ENCODE results near the gene DET1.
"Not testable (repeated sequence)": the region's sequence is repeated elsewhere in the genome, so short reads cannot be mapped to it uniquely, and the experiment has no call there.

Gene DET1

GRCh38 chr15:88479169-88479568, 67.3 kb downstream of the DET1 start:
- peaks cover 51% of the 10 kb centered on the region for H3K36me3 ChIP-seq (ENCODE audit: insufficient read depth, insufficient read length, low read length)
- no peak for DNase-seq (ENCODE audit: low read depth, low spot score)
- TF ChIP-seq ZNF274 (IDR thresholded peaks at IDR 0.05; ENCODE audit: low read depth, low read length): no peak
- TF ChIP-seq YY1 (IDR thresholded peaks at IDR 0.05; ENCODE audit: insufficient read depth, insufficient read length): no peak

GRCh38 chr15:88477904-88478303, 68.6 kb downstream of the DET1 start:
- H3K9ac ChIP-seq (ENCODE audit: insufficient read length, low read depth): no peak overlapping the region
- peaks cover 8% of the 10 kb centered on the region for H3K27me3 ChIP-seq (ENCODE audit: insufficient read depth, insufficient read length)
- H3K9me3 ChIP-seq (ENCODE audit: insufficient read depth, low read length): no peaks in the 10 kb centered on the region
- TF ChIP-seq YY1 (IDR thresholded peaks at IDR 0.05; ENCODE audit: insufficient read depth, insufficient read length) (no peak), SUZ12 (IDR thresholded peaks at IDR 0.05; ENCODE audit: extremely low read depth, insufficient read depth, insufficient read length) (no peak), ZNF274 (IDR thresholded peaks at IDR 0.05; ENCODE audit: low read depth, low read length) (no peak)
- H3K4me1 ChIP-seq (ENCODE audit: insufficient read depth, insufficient read length): peaks cover 2% of the 10 kb centered on the region
- H3K4me3 ChIP-seq (ENCODE audit: insufficient read length, low read depth): no peak overlapping the region
- no peak for DNase-seq (ENCODE audit: low read depth, low spot score)
- peaks cover 61% of the 10 kb centered on the region for H3K36me3 ChIP-seq (ENCODE audit: insufficient read depth, insufficient read length, low read length)

More at GRCh38 chr15:88479169-88479568, 67.3 kb downstream of the DET1 start:
- Histone ChIP-seq H3K4me3 (ENCODE audit: insufficient read length, low read depth) (no peak overlapping the region), H3K27me3 (ENCODE audit: insufficient read depth, insufficient read length) (peaks cover 20% of the 10 kb centered on the region), H3K9ac (ENCODE audit: insufficient read length, low read depth) (no peak overlapping the region), H3K9me3 (ENCODE audit: insufficient read depth, low read length) (no peaks in the 10 kb centered on the region), H3K4me1 (ENCODE audit: insufficient read depth, insufficient read length) (peaks cover 5% of the 10 kb centered on the region)

DNA sequence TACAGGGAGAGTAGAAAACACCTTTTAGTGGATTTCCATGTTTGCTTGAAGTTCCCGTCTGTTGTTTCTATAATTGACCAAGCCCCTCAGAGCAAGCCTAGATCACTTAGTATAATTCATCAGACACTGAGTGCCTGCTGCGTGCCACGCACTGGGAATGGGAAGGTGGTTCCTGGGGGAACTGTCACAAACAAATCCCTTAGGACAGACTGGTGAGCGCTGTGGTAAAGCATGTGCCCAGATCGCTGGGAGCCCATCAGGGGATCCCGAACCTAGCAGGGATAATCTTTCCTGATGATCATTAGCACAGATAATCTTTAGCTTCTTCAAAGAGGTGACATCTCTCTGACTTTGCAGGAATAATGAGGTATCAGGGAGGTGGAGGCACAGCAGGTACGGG, 69.4 kb downstream of the DET1 start:
- Histone ChIP-seq H3K9me3 (ENCODE audit: insufficient read depth, low read length) (no peaks in the 10 kb centered on the region), H3K36me3 (ENCODE audit: insufficient read depth, insufficient read length, low read length) (peaks cover 68% of the 10 kb centered on the region), H3K4me1 (ENCODE audit: insufficient read depth, insufficient read length) (no peaks in the 10 kb centered on the region), H3K4me3 (ENCODE audit: insufficient read length, low read depth) (no peak overlapping the region), H3K27me3 (ENCODE audit: insufficient read depth, insufficient read length) (no peaks in the 10 kb centered on the region), H3K9ac (ENCODE audit: insufficient read length, low read depth) (no peak overlapping the region)
- TF ChIP-seq ZNF274 (IDR thresholded peaks at IDR 0.05; ENCODE audit: low read depth, low read length) (no peak), SUZ12 (IDR thresholded peaks at IDR 0.05; ENCODE audit: extremely low read depth, insufficient read depth, insufficient read length) (no peak), YY1 (IDR thresholded peaks at IDR 0.05; ENCODE audit: insufficient read depth, insufficient read length) (no peak)
- no peak for DNase-seq (ENCODE audit: low read depth, low spot score)

DNA sequence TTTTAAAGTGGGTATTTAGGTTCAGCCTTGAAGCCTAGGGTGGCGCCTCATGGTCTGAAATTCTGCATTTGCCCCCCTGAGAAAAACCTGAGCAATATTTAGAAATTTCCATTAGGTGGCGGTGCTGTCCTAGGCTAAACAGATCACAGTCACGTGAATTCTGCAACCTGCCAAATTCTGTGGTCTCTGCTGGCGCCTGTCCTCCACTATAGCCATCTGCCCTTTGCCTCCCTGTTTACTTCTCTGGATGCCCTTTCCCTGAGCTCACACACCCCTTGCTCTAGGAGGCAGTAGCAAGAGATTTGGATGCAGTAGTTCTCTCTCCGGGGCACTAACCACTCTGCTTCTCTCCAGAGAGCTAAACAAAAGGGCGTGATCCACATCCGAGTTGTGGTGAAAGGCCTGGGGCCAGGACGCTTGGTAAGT, 69.8 kb downstream of the DET1 start:
- H3K36me3 ChIP-seq (ENCODE audit: insufficient read depth, insufficient read length, low read length): peaks cover 73% of the 10 kb centered on the region
- H3K9ac ChIP-seq (ENCODE audit: insufficient read length, low read depth): no peak overlapping the region
- no peaks in the 10 kb centered on the region for H3K4me1 ChIP-seq (ENCODE audit: insufficient read depth, insufficient read length)
- H3K9me3 ChIP-seq (ENCODE audit: insufficient read depth, low read length): no peaks in the 10 kb centered on the region
- no peak for DNase-seq (ENCODE audit: low read depth, low spot score)
- no peak overlapping the region for H3K4me3 ChIP-seq (ENCODE audit: insufficient read length, low read depth)
- no peaks in the 10 kb centered on the region for H3K27me3 ChIP-seq (ENCODE audit: insufficient read depth, insufficient read length)
- TF ChIP-seq SUZ12 (IDR thresholded peaks at IDR 0.05; ENCODE audit: extremely low read depth, insufficient read depth, insufficient read length): no peak
- no peak for TF ChIP-seq ZNF274 (IDR thresholded peaks at IDR 0.05; ENCODE audit: low read depth, low read length)
- TF ChIP-seq YY1 (IDR thresholded peaks at IDR 0.05; ENCODE audit: insufficient read depth, insufficient read length): no peak

DNA sequence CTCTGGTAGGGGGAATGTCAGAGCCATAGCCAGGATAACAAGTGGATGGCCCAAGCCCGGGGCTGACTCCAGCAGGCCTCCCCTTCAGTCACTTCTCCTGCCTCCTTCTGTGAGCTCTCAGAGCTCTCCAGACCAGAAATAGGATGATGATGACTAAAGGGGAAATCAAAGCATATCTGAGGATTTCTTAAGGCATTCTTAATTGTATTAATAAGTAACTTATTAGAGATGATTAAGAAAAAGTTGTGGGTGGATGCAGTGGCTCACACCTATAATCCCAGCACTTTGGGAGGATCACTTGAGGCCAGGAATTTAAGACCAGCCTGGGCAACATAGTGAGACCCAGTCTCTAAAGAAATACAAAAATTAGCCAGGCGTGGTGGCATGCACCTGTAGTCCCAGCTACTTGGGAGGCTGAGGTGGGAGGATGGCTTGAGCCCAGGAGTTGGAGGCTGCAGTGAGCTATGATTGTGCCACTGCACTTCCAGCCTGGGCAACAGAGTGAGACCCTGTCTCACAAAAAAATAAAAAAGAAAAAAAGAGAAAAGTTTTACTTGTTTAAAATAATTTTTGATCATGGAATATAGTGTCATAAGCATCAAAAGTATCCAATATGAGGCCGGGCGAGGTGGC, 72.7 kb downstream of the DET1 start:
- H3K27me3 ChIP-seq (ENCODE audit: insufficient read depth, insufficient read length); H3K9ac ChIP-seq (ENCODE audit: insufficient read length, low read depth); H3K9me3 ChIP-seq (ENCODE audit: insufficient read depth, low read length); H3K4me3 ChIP-seq (ENCODE audit: insufficient read length, low read depth); H3K4me1 ChIP-seq (ENCODE audit: insufficient read depth, insufficient read length); DNase-seq (ENCODE audit: low read depth, low spot score): not testable (repeated sequence)
- H3K36me3 ChIP-seq (ENCODE audit: insufficient read depth, insufficient read length, low read length): peaks cover 83% of the 10 kb centered on the region

DNA sequence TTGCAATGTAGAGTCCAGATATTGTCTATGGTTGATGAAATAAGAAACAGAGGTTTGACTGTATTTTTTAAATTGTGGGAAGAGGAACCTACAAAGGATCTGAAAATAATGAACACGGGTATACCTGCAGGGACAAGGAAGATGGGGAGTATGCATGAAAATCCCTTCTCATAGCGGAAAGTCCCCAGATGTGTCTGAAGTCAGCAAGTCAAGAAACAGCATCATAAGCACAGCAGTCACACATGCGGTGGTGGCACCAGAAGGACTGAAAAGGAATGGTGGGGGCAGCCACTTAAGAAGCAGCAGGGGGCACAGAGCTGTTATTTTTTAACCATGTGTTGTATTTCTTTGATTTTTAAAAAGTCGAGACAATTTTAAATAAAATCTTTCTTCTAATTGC, 74.3 kb downstream of the DET1 start:
- H3K9ac ChIP-seq (ENCODE audit: insufficient read length, low read depth): no peak overlapping the region
- no peak overlapping the region for H3K4me3 ChIP-seq (ENCODE audit: insufficient read length, low read depth)
- peaks cover 73% of the 10 kb centered on the region for H3K36me3 ChIP-seq (ENCODE audit: insufficient read depth, insufficient read length, low read length)
- DNase-seq (ENCODE audit: low read depth, low spot score): no peak
- TF ChIP-seq ZNF274 (IDR thresholded peaks at IDR 0.05; ENCODE audit: low read depth, low read length) (no peak), YY1 (IDR thresholded peaks at IDR 0.05; ENCODE audit: insufficient read depth, insufficient read length) (no peak), SUZ12 (IDR thresholded peaks at IDR 0.05; ENCODE audit: extremely low read depth, insufficient read depth, insufficient read length) (no peak)
- no peaks in the 10 kb centered on the region for H3K9me3 ChIP-seq (ENCODE audit: insufficient read depth, low read length)
- H3K4me1 ChIP-seq (ENCODE audit: insufficient read depth, insufficient read length): no peaks in the 10 kb centered on the region
- H3K27me3 ChIP-seq (ENCODE audit: insufficient read depth, insufficient read length): no peaks in the 10 kb centered on the region

DNA sequence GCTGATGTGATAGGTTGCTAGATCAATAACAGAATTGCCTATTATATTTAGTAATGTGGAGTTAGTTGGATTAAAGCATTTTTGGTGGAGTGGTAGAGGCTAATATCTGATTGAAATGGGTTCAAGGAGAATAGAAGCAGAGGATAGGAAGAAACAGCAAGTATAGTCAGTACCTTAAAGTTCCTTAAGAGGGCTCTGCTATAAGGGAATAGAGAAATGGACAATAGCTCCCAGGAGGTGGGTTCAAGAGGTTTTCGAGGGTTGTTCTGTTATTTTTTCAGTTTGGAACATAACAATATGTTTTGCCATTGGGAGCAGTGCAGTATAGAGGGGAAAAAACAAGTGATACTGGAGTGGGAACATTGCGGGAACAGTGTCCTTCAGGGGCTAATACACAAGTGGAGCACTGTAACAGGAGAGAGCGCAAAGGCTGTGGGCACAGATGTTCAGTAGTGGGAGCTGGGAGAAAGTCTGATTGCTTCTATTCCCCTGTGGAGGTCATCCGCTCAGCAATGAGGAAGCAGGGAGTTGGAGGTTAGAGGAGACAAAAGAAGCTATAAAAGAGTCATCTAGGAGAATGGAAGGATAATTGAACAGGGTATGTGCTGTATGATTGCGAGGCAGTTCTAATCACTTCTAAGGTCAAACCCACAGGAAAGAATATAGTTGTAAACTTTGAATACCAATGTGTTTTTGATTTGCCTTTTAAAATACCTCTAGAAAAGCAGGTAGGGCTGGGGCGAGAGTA, 75.7 kb downstream of the DET1 start:
- TF ChIP-seq SUZ12 (IDR thresholded peaks at IDR 0.05; ENCODE audit: extremely low read depth, insufficient read depth, insufficient read length) (no peak), YY1 (IDR thresholded peaks at IDR 0.05; ENCODE audit: insufficient read depth, insufficient read length) (no peak), ZNF274 (IDR thresholded peaks at IDR 0.05; ENCODE audit: low read depth, low read length) (no peak)

More for the DNA sequence above, 75.7 kb downstream of the DET1 start:
- Histone ChIP-seq H3K9me3 (ENCODE audit: insufficient read depth, low read length) (no peaks in the 10 kb centered on the region), H3K9ac (ENCODE audit: insufficient read length, low read depth) (no peak overlapping the region), H3K36me3 (ENCODE audit: insufficient read depth, insufficient read length, low read length) (peaks cover 62% of the 10 kb centered on the region), H3K27me3 (ENCODE audit: insufficient read depth, insufficient read length) (no peaks in the 10 kb centered on the region), H3K4me1 (ENCODE audit: insufficient read depth, insufficient read length) (no peaks in the 10 kb centered on the region), H3K4me3 (ENCODE audit: insufficient read length, low read depth) (no peak overlapping the region)
- no peak for DNase-seq (ENCODE audit: low read depth, low spot score)

Measured in NT2/D1 (cell line).